SIG-M5 (cell line): ENCODE data around the gene FAF1.
"Not testable (repeated sequence)": the region's sequence is repeated elsewhere in the genome, so short reads cannot be mapped to it uniquely, and the experiment has no call there.

Experiments used
- DNase-seq: peaks from one replicate; lab custom pipeline; 2025; lab: John Stamatoyannopoulos, UW

The FAF1 gene

GRCh38 chr1:50907610-50908009, 52.5 kb downstream of the FAF1 start:
- not testable (repeated sequence) for DNase-seq

- DNase-seq = not testable (repeated sequence)
Observed at GRCh38 chr1:50906050-50906449, 54.0 kb downstream of the FAF1 start.

- no peak for DNase-seq
Observed at GRCh38 chr1:50902419-50902818, 57.6 kb downstream of the FAF1 start.

- no peak for DNase-seq
Observed at GRCh38 chr1:50901872-50902271, 58.2 kb downstream of the FAF1 start.

- DNase-seq = no peak
Observed at GRCh38 chr1:50898773-50899172, 61.3 kb downstream of the FAF1 start.

GRCh38 chr1:50894340-50894739, 65.7 kb downstream of the FAF1 start:
- no peak for DNase-seq

- no peak for DNase-seq
Observed at GRCh38 chr1:50893466-50893865, 66.6 kb downstream of the FAF1 start.

GRCh38 chr1:50887555-50887954, 72.5 kb downstream of the FAF1 start:
- not testable (repeated sequence) for DNase-seq

GRCh38 chr1:50880373-50880772, 79.7 kb downstream of the FAF1 start:
- DNase-seq = no peak

- no peak for DNase-seq
Observed at GRCh38 chr1:50879137-50879536, 80.9 kb downstream of the FAF1 start.

GRCh38 chr1:50878434-50878833, 81.6 kb downstream of the FAF1 start:
- DNase-seq = no peak

GRCh38 chr1:50877641-50878040, 82.4 kb downstream of the FAF1 start:
- no peak for DNase-seq

GRCh38 chr1:50873458-50874187, 86.4 kb downstream of the FAF1 start:
- peak; percentile 21 for DNase-seq

GRCh38 chr1:50864845-50865244, 95.2 kb downstream of the FAF1 start:
- not testable (repeated sequence) for DNase-seq

- no peak for DNase-seq
Observed at GRCh38 chr1:50861772-50862171, 98.3 kb downstream of the FAF1 start.

- DNase-seq = no peak
Observed at GRCh38 chr1:50860702-50861101, 99.4 kb downstream of the FAF1 start.

GRCh38 chr1:50860256-50860655, 99.8 kb downstream of the FAF1 start:
- no peak for DNase-seq

GRCh38 chr1:50859657-50860056, 100.4 kb downstream of the FAF1 start:
- DNase-seq = no peak

GRCh38 chr1:50858761-50859160, 101.3 kb downstream of the FAF1 start:
- DNase-seq = no peak

- no peak for DNase-seq
Observed at GRCh38 chr1:50857702-50858101, 102.4 kb downstream of the FAF1 start.

- DNase-seq = no peak
Observed at GRCh38 chr1:50853325-50853724, 106.7 kb downstream of the FAF1 start.

GRCh38 chr1:50852889-50853288, 107.2 kb downstream of the FAF1 start:
- DNase-seq = no peak

GRCh38 chr1:50851466-50851865, 108.6 kb downstream of the FAF1 start:
- DNase-seq = no peak

- no peak for DNase-seq
Observed at GRCh38 chr1:50851034-50851433, 109.0 kb downstream of the FAF1 start.
